Measurements from ENCODE around the gene ZNF625. TPM values are rescaled to one million over a fixed set of nuclear protein-coding genes. Genes with fewer than 3 reads are reported as not detected.

ZNF625 gene
- total and polyA plus RNA-seq, 2 experiments from 2014 or later, result 3.7 to 20.6 TPM

GRCh38 chr19:12194827-12195731, 38.5 kb upstream of the ZNF625 start:
- no peak overlapping the region for H3K4me3 ChIP-seq
- DNase-seq (ENCODE audit: low read depth in 1 of 2, low spot score in 1 of 2), result peak in 1 of 2 donors; percentile 85

GRCh38 chr19:12187625-12188024, 31.1 kb upstream of the ZNF625 start:
- peaks cover 3% of the 10 kb centered on the region for H3K9me3 ChIP-seq (ENCODE audit: low read depth)
- H3K4me3 ChIP-seq, result no peak overlapping the region
- H3K36me3 ChIP-seq, result peaks cover 22% of the 10 kb centered on the region
- no peak for DNase-seq (ENCODE audit: low read depth in 1 of 2, low spot score in 1 of 2)
- H3K27ac ChIP-seq, result no peak overlapping the region
- no peak for TF ChIP-seq CTCF (IDR thresholded peaks at IDR 0.05; ENCODE audit: low read depth, low read length)
- H3K27me3 ChIP-seq, result no peaks in the 10 kb centered on the region
- no peaks in the 10 kb centered on the region for H3K4me1 ChIP-seq (ENCODE audit: low read depth)

More at GRCh38 chr19:12194827-12195731, 38.5 kb upstream of the ZNF625 start:
- Histone ChIP-seq H3K9me3 (ENCODE audit: low read depth) (no peaks in the 10 kb centered on the region), H3K4me1 (ENCODE audit: low read depth) (no peaks in the 10 kb centered on the region), H3K27ac (no peak overlapping the region), H3K27me3 (no peaks in the 10 kb centered on the region), H3K36me3 (no peaks in the 10 kb centered on the region)
- TF ChIP-seq CTCF (IDR thresholded peaks at IDR 0.05; ENCODE audit: low read depth, low read length), result no peak

- TF ChIP-seq CTCF (IDR thresholded peaks at IDR 0.05; ENCODE audit: low read depth, low read length), result no peak
- no peaks in the 10 kb centered on the region for H3K27me3 ChIP-seq
These were observed 23.8 kb upstream of the ZNF625 start for GRCh38 chr19:12180377-12180776.

GRCh38 chr19:12166626-12167025, 10.1 kb upstream of the ZNF625 start:
- Histone ChIP-seq H3K27me3 (no peaks in the 10 kb centered on the region), H3K4me3 (no peak overlapping the region), H3K9me3 (ENCODE audit: low read depth) (no peaks in the 10 kb centered on the region), H3K27ac (no peak overlapping the region), H3K36me3 (no peaks in the 10 kb centered on the region), H3K4me1 (ENCODE audit: low read depth) (peaks cover 4% of the 10 kb centered on the region)
- no peak for TF ChIP-seq CTCF (IDR thresholded peaks at IDR 0.05; ENCODE audit: low read depth, low read length)
- DNase-seq (ENCODE audit: low read depth in 1 of 2, low spot score in 1 of 2), result no peak

More at GRCh38 chr19:12180377-12180776, 23.8 kb upstream of the ZNF625 start:
- Histone ChIP-seq H3K9me3 (ENCODE audit: low read depth) (peaks cover 3% of the 10 kb centered on the region), H3K27ac (no peak overlapping the region), H3K4me3 (no peak overlapping the region), H3K4me1 (ENCODE audit: low read depth) (no peaks in the 10 kb centered on the region), H3K36me3 (no peaks in the 10 kb centered on the region)
- no peak for DNase-seq (ENCODE audit: low read depth in 1 of 2, low spot score in 1 of 2)

GRCh38 chr19:12163826-12164225, 7.3 kb upstream of the ZNF625 start:
- no peaks in the 10 kb centered on the region for H3K36me3 ChIP-seq

More at GRCh38 chr19:12163826-12164225, 7.3 kb upstream of the ZNF625 start:
- no peak for DNase-seq (ENCODE audit: low read depth in 1 of 2, low spot score in 1 of 2)
- Histone ChIP-seq H3K27me3 (no peaks in the 10 kb centered on the region), H3K4me1 (ENCODE audit: low read depth) (peaks cover 4% of the 10 kb centered on the region), H3K27ac (peak overlapping the region; percentile 98), H3K9me3 (ENCODE audit: low read depth) (no peaks in the 10 kb centered on the region), H3K4me3 (peak overlapping the region; percentile 84)
- no peak for TF ChIP-seq CTCF (IDR thresholded peaks at IDR 0.05; ENCODE audit: low read depth, low read length)
